IMR-90 (cell line): ENCODE data around the gene ATRN. TPM values are rescaled to one million over a fixed set of nuclear protein-coding genes. Genes with fewer than 3 reads are reported as not detected.

Experiments
- ATAC-seq: fragments of 200-7000 bp; cut with Tn5 transposase; 2 replicates; pipeline ENCODE4 v1.9.1; 2020; ENCODE audit warnings: low read depth, mild to moderate bottlenecking, moderate library complexity
- BruUV-seq: library from RNA; stranded (reverse); fragments of 400-500 nt; replicated peaks from 2 replicates; lab custom pipeline; 2021; lab: Mats Ljungman, UMichigan
- CTCF ChIA-PET: fragments of 300-600 bp; formaldehyde crosslinking; extraction: SDS; loops from one replicate; lab custom pipeline; 2021; ENCODE audit warnings: antibody characterized with exemption; lab: Yijun Ruan, JAX
- POLR2A ChIA-PET: fragments of 300-600 bp; sonication (Branson Sonifier 250); formaldehyde crosslinking; loops from one replicate; lab custom pipeline; 2022; ENCODE audit warnings: antibody characterized with exemption; ENCODE audit not compliant: unreplicated experiment; lab: Charles Lee
- DNase-seq: peaks from one replicate; pipeline ENCODE4 v3.0.0; 2013
- H2AFZ ChIP-seq: replicated peaks from 2 replicates; pipeline ENCODE3; 2013; ENCODE audit warnings: low read length, mild to moderate bottlenecking; ENCODE audit not compliant: poor library complexity
- H2AK5ac ChIP-seq: 2 replicates; pipeline ENCODE4 v1.6.1; 2013; ENCODE audit warnings: low read depth, low read length, inconsistent platforms
- H2AK9ac ChIP-seq: replicated peaks from 2 replicates; pipeline ENCODE3; 2013; ENCODE audit warnings: mild to moderate bottlenecking, low read depth, low read length, moderate library complexity; ENCODE audit not compliant: poor library complexity
- H2BK120ac ChIP-seq: 2 replicates; pipeline ENCODE4 v1.6.1; 2013; ENCODE audit warnings: low read depth, low read length, inconsistent platforms
- H2BK15ac ChIP-seq: 3 replicates; pipeline ENCODE4 v1.6.1; 2013; ENCODE audit warnings: low read depth, low read length, inconsistent platforms
- H2BK20ac ChIP-seq: 2 replicates; pipeline ENCODE4 v1.6.1; 2013; ENCODE audit warnings: low read depth, mild to moderate bottlenecking, inconsistent platforms, low read length, moderate library complexity
- H2BK5ac ChIP-seq: 2 replicates; pipeline ENCODE4 v1.6.1; 2013; ENCODE audit warnings: mild to moderate bottlenecking, low read depth, low read length, inconsistent platforms; ENCODE audit not compliant: poor library complexity, severe bottlenecking
- H3K14ac ChIP-seq: replicated peaks from 2 replicates; pipeline ENCODE4 v1.6.1; 2013; ENCODE audit warnings: low read depth, low read length, inconsistent platforms
- H3K18ac ChIP-seq: 2 replicates; pipeline ENCODE4 v1.6.1; 2013; ENCODE audit warnings: low read depth, low read length, control low read depth
- H3K23ac ChIP-seq: 2 replicates; pipeline ENCODE4 v1.6.1; 2013; ENCODE audit warnings: low read depth, low read length, inconsistent platforms
- H3K27ac ChIP-seq: 2 replicates; pipeline ENCODE4 v1.5.1; 2013; ENCODE audit warnings: mild to moderate bottlenecking, control low read depth, low read length; ENCODE audit not compliant: insufficient read depth
- H3K27me3 ChIP-seq: 2 replicates; pipeline ENCODE4 v1.6.1; 2013; ENCODE audit warnings: low read length; ENCODE audit not compliant: control insufficient read depth, insufficient read depth
- H3K36me3 ChIP-seq: 2 replicates; pipeline ENCODE4 v1.6.1; 2013; ENCODE audit warnings: low read length, mixed read lengths; ENCODE audit not compliant: control insufficient read depth, insufficient read depth
- H3K4ac ChIP-seq: 2 replicates; pipeline ENCODE4 v1.6.1; 2013; ENCODE audit warnings: low read depth, low read length, inconsistent platforms
- H3K4me1 ChIP-seq: 2 replicates; pipeline ENCODE4 v1.6.1; 2013; ENCODE audit warnings: low read length, mixed read lengths; ENCODE audit not compliant: control insufficient read depth, insufficient read depth
- H3K4me2 ChIP-seq: 2 replicates; pipeline ENCODE4 v1.6.1; 2013; ENCODE audit warnings: low read depth, mild to moderate bottlenecking, control low read depth, low read length, moderate library complexity
- H3K4me3 ChIP-seq: 2 replicates; pipeline ENCODE4 v1.5.1; 2013; ENCODE audit warnings: low read depth, mild to moderate bottlenecking, control low read depth, low read length, moderate library complexity; ENCODE audit not compliant: insufficient read depth
- H3K56ac ChIP-seq: 2 replicates; pipeline ENCODE4 v1.6.1; 2013; ENCODE audit warnings: low read length, inconsistent platforms; ENCODE audit not compliant: insufficient read depth; ENCODE audit errors: extremely low read depth
- H3K79me1 ChIP-seq, 2 experiments: 2 replicates each; pipeline ENCODE4 v1.6.1; 2013; ENCODE audit warnings: low read length in 2 of 2, inconsistent platforms in 1 of 2, low read depth in 1 of 2
- H3K9ac ChIP-seq: 2 replicates; pipeline ENCODE4 v1.6.1; 2013; ENCODE audit warnings: low read depth, low read length, control low read depth
- H3K9me1 ChIP-seq: 2 replicates; pipeline ENCODE4 v1.6.1; 2013; ENCODE audit warnings: low read length, inconsistent platforms; ENCODE audit not compliant: insufficient read depth
- H3K9me3 ChIP-seq: 2 replicates; pipeline ENCODE4 v1.6.1; 2013; ENCODE audit warnings: low read length; ENCODE audit not compliant: control insufficient read depth, insufficient read depth
- H4K20me1 ChIP-seq: 2 replicates; pipeline ENCODE4 v1.6.1; 2013; ENCODE audit warnings: low read length, inconsistent platforms; ENCODE audit not compliant: insufficient read depth
- H4K5ac ChIP-seq: 2 replicates; pipeline ENCODE4 v1.6.1; 2013; ENCODE audit warnings: mild to moderate bottlenecking, low read depth, low read length, control low read depth
- H4K8ac ChIP-seq, 2 experiments: 2 replicates each; pipeline ENCODE4 v1.6.1; 2013; ENCODE audit warnings: low read depth in 2 of 2, low read length in 2 of 2, control low read depth in 1 of 2, inconsistent platforms in 1 of 2
- H4K91ac ChIP-seq: 2 replicates; pipeline ENCODE4 v1.6.1; 2013; ENCODE audit warnings: low read depth, low read length, inconsistent platforms; ENCODE audit not compliant: insufficient read depth
- MAZ ChIP-seq: IDR thresholded peaks from 2 replicates; pipeline ENCODE4 v1.6.1; 2012; ENCODE audit warnings: low read depth, mild to moderate bottlenecking, low read length, improper control_type of control experiment, moderate library complexity, borderline replicate concordance
- POLR2A ChIP-seq: IDR thresholded peaks from 2 replicates; pipeline ENCODE4 v1.6.1; 2012; ENCODE audit warnings: mild to moderate bottlenecking, low read depth, low read length
- WGBS, 2 experiments: methylation state at CpG; one replicate each; pipeline versions ENCODE4 v1.1.5 to v1.1.7; 2013; ENCODE audit warnings: missing lambda C conversion rate in 2 of 2; ENCODE audit not compliant: insufficient read length in 1 of 2; ENCODE audit errors: extremely low coverage in 2 of 2; 5-methylcytosine and 5-hydroxymethylcytosine counted together
- dilution Hi-C: fragments of 300-500 bp; cut with HindIII; formaldehyde crosslinking; loops from one replicate; pipeline ENCODE4 v1.14.3; 2018; ENCODE audit warnings: low sequenced_read_pairs; ENCODE audit not compliant: unreplicated experiment
- in situ Hi-C: fragments of 300-500 bp; cut with MboI; formaldehyde crosslinking; loops from 3 replicates; pipeline ENCODE4 v1.14.3; 2019; ENCODE audit warnings: low sequenced_read_pairs, inconsistent platforms, mixed read lengths
- intact Hi-C: fragments of 100-400 bp; cut with micrococcal nuclease; formaldehyde crosslinking; loops from 2 replicates; pipeline ENCODE4 v1.10.0; 2022
- polyA plus RNA-seq, 3 experiments: library from polyadenylated mRNA; depleted of rRNA; stranded (reverse); fragments of >200 nt; gene quantifications; 2 replicates each; pipeline ENCODE4 v1.2.3, GENCODE V29; 2012; ENCODE audit warnings: low replicate concordance in 1 of 3
- total RNA-seq: library from RNA; depleted of rRNA; stranded (reverse); fragments of >200 nt; gene quantifications from 2 replicates; pipeline ENCODE4 v1.2.3, GENCODE V29; 2012
- TF ChIP-seq, protein P1 (sequence below): fragments of 150-350 bp; IDR thresholded peaks from 2 replicates; pipeline ENCODE4 v1.6.1; 2016; ENCODE audit warnings: low read depth, mild to moderate bottlenecking, low read length, moderate library complexity, borderline replicate concordance
- TF ChIP-seq, protein P2 (sequence below): conservative IDR thresholded peaks from 2 replicates; pipeline ENCODE4 v1.5.1; 2012; ENCODE audit warnings: mild to moderate bottlenecking, low read depth, low read length, improper control_type of control experiment

ATRN gene
- total and polyA plus RNA-seq, 2 of the 4 experiments (the other 2 are of a cell fraction): 32.3 to 46.2 TPM

DNA sequence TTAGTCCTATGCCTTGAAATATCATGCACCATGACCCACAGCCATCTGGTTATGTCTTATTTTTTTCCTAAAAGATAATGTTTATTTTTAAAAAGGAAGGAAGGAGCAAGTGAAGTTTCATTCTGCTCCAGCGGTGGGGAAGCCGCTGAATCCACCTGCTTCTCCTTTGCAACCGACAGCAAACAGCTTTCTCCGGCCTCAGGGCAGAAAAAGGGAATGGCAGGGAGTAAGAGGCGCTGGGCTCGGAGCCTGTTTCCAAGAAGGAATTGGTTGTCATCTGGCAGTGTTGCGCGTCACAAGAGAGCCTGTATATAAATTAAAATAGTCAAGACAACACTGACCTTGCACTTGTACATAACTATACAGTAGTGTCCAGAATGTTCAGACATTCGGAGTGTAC, 178.1 kb downstream of the ATRN start:
- no peak overlapping the region for H3K27ac ChIP-seq
- H2BK120ac ChIP-seq: no peak overlapping the region
- TF ChIP-seq MAZ (no peak), POLR2A (no peak)
- TF ChIP-seq, protein P1, sequence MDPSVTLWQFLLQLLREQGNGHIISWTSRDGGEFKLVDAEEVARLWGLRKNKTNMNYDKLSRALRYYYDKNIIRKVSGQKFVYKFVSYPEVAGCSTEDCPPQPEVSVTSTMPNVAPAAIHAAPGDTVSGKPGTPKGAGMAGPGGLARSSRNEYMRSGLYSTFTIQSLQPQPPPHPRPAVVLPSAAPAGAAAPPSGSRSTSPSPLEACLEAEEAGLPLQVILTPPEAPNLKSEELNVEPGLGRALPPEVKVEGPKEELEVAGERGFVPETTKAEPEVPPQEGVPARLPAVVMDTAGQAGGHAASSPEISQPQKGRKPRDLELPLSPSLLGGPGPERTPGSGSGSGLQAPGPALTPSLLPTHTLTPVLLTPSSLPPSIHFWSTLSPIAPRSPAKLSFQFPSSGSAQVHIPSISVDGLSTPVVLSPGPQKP: no peak
- TF ChIP-seq, protein P2, sequence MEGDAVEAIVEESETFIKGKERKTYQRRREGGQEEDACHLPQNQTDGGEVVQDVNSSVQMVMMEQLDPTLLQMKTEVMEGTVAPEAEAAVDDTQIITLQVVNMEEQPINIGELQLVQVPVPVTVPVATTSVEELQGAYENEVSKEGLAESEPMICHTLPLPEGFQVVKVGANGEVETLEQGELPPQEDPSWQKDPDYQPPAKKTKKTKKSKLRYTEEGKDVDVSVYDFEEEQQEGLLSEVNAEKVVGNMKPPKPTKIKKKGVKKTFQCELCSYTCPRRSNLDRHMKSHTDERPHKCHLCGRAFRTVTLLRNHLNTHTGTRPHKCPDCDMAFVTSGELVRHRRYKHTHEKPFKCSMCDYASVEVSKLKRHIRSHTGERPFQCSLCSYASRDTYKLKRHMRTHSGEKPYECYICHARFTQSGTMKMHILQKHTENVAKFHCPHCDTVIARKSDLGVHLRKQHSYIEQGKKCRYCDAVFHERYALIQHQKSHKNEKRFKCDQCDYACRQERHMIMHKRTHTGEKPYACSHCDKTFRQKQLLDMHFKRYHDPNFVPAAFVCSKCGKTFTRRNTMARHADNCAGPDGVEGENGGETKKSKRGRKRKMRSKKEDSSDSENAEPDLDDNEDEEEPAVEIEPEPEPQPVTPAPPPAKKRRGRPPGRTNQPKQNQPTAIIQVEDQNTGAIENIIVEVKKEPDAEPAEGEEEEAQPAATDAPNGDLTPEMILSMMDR: no peak
- DNase-seq (no peak), ATAC-seq (no peak)
- WGBS, 2 experiments: 100% methylated on average over 2 of the region's 9 CpGs; no CpG with 5 or more reads in 1 of the 2 experiments
- no peak overlapping the region for H4K8ac ChIP-seq
- H3K9me1 ChIP-seq: peaks cover 7% of the 10 kb centered on the region; the same call in 1 of the 2 replicates
- H4K20me1 ChIP-seq: no peaks in the 10 kb centered on the region
- no peaks in the 10 kb centered on the region for H3K4me1 ChIP-seq
- intact Hi-C loops (no loop called here), dilution Hi-C loops (no loop called here), in situ Hi-C loops (no loop called here)
- no TSS peak for BruUV-seq
- no peaks in the 10 kb centered on the region for H3K79me1 ChIP-seq
- H3K23ac ChIP-seq: no peak overlapping the region
- no peaks in the 10 kb centered on the region for H3K27me3 ChIP-seq
- no peak overlapping the region for H3K18ac ChIP-seq
- no peak overlapping the region for H4K91ac ChIP-seq
- no peak overlapping the region for H3K4me2 ChIP-seq
- H3K14ac ChIP-seq: no peak overlapping the region
- H3K4me3 ChIP-seq: no peak overlapping the region
- H2BK20ac ChIP-seq: no peak overlapping the region
- no peak overlapping the region for H2BK5ac ChIP-seq
- H3K56ac ChIP-seq: no peak overlapping the region
- CTCF ChIA-PET: no interaction called here
- H2AFZ ChIP-seq: no peak overlapping the region
- H2AK5ac ChIP-seq: no peak overlapping the region
- peaks cover 17% of the 10 kb centered on the region for H3K36me3 ChIP-seq
- no peak overlapping the region for H2AK9ac ChIP-seq
- POLR2A ChIA-PET: no interaction called here
- H2BK15ac ChIP-seq: no peak overlapping the region
- H3K4ac ChIP-seq: no peak overlapping the region
- H4K5ac ChIP-seq: no peak overlapping the region
- H3K9me3 ChIP-seq: no peaks in the 10 kb centered on the region
- no peak overlapping the region for H3K9ac ChIP-seq
